AG10803 (cell line): ENCODE measurements around the gene SOX9.

Source experiments
- DNase-seq: peaks from one replicate; pipeline ENCODE4 v3.0.0; 2010; ENCODE audit warnings: low read depth
- H3K4me3 ChIP-seq: 2 replicates; pipeline ENCODE4 v1.5.1; 2011; ENCODE audit warnings: mild to moderate bottlenecking, low read length, control low read depth
- TF ChIP-seq, protein P1 (sequence below): conservative IDR thresholded peaks from 2 replicates; pipeline ENCODE4 v1.5.1; 2011; ENCODE audit warnings: mild to moderate bottlenecking, low read length, control low read depth, inconsistent platforms

SOX9 gene

DNA sequence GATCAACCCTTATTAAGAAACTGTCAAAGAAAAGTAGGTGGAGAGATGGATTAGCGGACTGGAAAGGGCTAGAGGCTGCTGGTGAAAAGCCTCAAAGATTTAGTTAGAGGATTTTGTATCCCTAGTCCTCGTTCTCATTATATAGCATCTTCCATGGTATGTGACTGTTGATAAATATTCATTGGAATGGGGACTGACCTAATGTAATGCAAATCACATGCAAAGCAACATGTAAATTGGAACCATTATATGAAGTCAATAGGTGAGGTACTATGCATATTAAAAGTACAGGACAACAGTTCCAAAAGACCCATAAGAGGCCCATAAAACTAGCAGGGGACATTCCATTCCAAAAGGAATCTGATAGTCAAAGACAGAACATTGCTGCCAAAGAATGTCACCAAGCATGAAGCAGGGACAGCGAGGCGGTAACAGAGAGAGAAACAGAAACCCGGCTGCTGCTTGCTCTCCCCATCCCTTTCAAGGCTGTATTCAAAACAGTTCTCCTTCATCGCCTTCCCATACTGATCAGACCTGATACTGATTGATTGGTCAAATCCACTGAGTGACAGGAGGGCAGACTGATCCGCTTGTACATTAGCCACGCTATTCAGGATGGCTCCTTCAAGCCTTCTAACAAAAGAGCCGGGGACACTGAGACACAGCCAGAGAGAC lies 44.5 kb downstream of the SOX9 start:
- TF ChIP-seq, protein P1, sequence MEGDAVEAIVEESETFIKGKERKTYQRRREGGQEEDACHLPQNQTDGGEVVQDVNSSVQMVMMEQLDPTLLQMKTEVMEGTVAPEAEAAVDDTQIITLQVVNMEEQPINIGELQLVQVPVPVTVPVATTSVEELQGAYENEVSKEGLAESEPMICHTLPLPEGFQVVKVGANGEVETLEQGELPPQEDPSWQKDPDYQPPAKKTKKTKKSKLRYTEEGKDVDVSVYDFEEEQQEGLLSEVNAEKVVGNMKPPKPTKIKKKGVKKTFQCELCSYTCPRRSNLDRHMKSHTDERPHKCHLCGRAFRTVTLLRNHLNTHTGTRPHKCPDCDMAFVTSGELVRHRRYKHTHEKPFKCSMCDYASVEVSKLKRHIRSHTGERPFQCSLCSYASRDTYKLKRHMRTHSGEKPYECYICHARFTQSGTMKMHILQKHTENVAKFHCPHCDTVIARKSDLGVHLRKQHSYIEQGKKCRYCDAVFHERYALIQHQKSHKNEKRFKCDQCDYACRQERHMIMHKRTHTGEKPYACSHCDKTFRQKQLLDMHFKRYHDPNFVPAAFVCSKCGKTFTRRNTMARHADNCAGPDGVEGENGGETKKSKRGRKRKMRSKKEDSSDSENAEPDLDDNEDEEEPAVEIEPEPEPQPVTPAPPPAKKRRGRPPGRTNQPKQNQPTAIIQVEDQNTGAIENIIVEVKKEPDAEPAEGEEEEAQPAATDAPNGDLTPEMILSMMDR, result no peak
- no peak for DNase-seq

DNA sequence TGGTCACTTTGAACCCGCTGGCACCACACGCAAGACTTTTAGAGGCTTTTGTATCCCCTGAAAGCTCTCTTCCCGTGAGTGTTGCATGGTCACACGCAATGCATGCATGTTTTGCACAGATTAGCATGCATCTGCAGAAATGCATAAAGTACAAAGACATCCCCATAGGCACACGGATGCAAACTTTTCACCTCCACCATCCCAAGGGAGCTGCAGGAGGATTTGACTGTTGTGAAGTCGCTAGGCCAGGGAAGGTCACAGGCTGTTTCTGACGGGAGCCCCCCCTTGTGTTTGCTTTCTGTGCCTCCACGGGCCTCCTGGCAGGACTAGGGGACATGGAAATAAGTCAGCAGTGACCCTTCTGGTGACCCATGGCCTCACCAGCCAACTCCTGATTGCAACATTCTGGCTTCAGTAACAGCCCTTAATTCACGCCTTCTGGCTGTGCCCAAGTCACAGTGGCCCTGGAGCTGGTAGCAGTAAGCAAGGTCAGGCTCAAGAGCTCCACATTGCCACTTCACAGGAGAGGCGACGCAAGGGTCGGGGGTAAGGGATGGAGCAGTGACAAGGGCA lies 45.1 kb downstream of the SOX9 start:
- TF ChIP-seq, protein P1, result no peak
- H3K4me3 ChIP-seq, result no peak overlapping the region
- no peak for DNase-seq

More for the DNA sequence above, 44.5 kb downstream of the SOX9 start:
- H3K4me3 ChIP-seq, result no peak overlapping the region

DNA sequence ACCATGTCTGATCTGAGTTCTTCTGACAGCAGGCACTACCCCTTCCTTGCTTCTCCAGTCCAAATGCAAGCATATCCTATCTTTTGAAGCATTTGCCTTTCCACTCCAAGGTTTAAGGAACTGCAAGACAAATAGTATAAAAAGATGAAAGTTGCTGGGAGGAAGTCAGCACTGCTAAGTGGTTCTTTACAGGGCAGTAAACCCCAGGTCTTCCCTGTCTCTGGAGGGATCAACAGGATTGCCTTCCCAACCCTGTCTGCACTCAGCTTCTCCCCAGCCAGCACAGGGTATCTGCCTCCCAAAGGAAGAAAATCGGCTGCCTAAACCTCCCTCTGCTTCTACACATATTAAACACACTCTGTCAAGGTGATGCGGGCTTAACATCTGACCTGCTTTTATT lies 46.8 kb downstream of the SOX9 start:
- no peak for DNase-seq
- H3K4me3 ChIP-seq, result no peak overlapping the region
- TF ChIP-seq, protein P1, result no peak

DNA sequence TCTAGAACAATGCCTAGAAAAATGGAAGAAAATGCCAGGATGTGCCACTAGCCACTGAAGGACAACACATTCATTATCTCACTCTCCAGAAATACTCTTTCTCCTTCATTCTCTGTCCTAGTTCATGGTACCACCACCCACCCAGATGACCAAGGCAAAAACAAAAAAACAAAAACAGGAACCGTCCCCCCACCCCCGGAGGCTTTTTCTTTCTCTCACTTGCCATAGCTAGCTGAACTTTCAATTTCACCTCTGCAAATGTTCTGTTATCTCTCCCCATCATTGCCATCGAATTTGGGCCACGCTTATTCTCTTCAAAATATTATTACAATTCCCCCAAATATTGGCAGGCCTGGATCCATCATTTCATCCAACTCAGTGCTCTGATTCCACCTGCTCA lies 49.0 kb downstream of the SOX9 start:
- TF ChIP-seq, protein P1, result no peak
- no peak overlapping the region for H3K4me3 ChIP-seq
- no peak for DNase-seq

DNA sequence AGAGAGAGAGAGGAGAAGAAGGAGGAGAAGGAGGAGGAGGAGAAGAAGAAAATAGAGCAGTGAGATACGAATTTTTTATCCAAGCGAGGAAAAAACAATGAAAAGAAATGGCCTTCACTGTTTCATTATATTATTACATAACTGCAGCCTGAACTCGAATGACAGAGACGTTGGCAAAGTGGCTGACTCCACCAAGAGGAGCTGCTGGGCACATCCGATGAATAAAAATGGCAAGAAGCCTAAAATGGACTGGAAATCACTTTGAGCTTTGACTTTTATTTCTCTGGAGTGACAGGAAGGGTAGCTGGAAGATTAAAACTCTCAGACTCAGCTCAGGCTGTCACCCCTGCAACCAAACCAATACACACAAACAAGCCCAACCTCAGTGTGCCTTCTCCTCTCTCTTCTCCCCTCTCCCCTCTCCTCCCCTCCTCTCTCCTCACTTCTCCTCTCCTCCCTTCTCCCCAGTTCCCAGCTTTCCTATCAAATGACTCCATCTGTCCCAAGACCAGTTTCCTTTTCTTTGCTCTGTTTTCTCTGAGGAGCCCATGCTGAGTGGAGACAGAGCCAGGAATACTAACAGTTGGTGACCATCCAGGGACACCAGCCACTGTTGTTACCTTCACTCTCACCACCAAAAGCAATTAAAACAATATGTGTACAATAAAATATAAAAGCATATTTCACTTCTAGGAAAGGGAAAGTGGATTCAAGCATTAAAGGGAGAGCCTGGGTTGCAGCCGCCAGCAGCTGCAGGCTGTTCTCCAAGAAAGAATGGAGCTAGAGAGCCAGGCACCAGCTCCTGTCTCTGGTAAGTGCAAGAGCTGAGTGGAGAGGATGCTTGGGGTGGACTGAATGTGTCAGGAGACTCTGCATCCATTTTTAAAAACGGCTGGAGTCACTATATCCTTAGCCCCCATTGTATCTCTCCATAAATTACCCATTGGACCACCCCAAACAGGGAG lies 51.2 kb downstream of the SOX9 start:
- DNase-seq, result no peak
- H3K4me3 ChIP-seq, result no peak overlapping the region
- TF ChIP-seq, protein P1, result no peak

DNA sequence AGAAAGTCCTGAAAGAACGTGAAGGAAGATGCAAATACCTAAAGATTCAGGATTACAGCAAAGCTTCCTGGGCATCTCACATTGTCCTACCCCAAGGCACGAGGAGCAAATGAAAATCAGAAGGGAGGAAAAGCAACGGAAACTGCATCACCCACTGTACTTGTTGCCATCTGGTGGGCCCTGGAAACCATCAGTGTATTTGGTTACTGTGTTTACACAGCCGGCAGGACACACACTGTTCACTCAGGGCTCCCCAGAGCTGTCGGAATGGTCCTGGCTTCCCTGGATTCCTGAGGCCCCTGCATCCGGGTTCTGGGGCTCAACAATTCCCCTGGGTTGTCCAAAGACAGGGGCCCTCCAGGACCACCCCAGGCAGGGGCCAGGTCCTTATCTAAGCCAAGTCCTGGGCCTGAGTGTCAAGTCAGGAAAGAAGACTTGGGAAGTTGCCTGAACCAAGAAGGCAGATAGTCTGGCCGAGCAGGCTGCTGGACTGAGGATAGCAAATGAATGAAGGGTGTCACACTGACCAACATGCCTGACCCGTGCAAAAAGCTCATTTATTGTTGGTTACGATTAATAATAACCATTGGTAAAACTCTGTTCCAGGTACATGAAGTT lies 52.8 kb downstream of the SOX9 start:
- no peak for DNase-seq
- no peak overlapping the region for H3K4me3 ChIP-seq
- TF ChIP-seq, protein P1, result no peak
